GM19035 (cell line): Measurements from ENCODE around the gene DACH1.

Experiments
- ATAC-seq: cut with Tn5 transposase; IDR thresholded peaks from one replicate; pipeline ENCODE4 v1.9.1; 2021; ENCODE audit not compliant: unreplicated experiment

Gene DACH1

DNA sequence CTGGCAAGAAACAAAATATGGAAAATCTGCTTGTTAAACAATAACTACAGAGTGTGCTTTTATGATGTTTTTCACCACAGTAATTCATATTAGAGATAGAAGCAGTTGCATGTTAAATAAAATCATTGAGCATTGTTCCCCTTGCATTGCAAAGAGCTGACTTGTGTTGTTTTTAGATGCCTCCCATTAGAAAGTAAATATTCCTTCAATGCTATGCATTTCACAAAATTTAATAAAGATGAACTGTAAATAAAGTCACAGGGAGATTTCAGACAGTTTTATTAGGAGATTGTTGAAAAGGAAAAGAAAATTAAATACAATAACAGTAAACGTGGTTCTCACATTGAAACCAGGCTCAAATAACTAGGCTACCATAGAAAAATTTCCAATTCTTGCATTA is 429.3 kb downstream of the DACH1 start:
- ATAC-seq = no peak

DNA sequence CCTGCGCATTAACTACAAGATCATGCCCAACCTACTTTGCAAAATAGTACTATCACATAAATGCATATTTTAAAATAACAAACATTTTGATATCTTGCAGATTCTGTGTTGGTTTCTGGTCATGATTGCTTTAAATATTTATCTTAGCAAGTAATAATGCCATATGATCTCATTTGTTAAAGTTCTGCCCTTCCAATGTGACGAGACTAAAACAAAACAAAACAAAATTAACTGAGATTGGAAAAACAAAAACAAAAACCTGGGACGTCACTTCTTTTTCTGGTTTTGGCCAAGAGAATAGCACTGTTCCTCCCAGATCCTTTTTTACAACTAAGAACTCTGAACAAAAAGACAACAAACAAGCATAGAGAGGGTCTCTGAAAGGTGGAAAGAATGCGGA is 436.3 kb downstream of the DACH1 start:
- ATAC-seq = no peak

DNA sequence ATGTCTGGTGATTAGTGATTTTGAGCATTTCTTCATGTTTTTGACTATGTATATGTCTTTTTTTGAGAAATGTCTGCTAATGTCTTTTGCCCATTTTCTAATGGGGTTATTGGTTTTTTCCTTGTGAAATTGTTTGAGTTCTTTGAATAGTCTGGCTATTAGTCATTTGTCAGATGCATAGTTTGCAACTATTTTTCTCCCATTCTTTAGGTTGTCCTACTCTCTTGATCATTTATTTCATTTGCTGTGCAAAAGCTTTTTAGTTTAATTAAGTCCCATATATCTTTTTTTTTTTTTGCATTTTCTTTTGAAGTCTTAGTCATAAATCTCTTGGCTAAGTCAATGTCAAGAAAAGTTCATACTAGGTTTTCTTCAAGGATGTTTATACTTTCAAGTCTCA is 449.8 kb downstream of the DACH1 start:
- no peak for ATAC-seq

DNA sequence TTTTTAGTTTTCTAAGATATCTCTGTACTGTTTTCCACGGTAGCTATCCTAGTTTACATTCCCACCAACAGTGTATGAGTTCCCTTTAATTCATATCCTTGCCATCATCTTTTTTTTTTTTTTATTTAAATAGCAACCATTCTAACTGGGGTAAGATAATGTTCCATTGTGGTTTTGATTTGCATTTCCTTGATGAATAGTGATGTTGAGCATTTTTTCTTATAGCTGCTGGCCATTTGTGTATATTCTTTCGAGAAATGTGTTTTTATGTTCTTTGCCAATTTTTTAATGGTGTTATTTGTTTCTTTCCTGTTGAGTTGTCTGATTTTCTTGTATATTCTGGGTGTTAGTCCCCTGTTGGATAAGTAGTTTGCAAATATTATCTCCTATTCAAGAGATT is 454.8 kb downstream of the DACH1 start:
- ATAC-seq = no peak

DNA sequence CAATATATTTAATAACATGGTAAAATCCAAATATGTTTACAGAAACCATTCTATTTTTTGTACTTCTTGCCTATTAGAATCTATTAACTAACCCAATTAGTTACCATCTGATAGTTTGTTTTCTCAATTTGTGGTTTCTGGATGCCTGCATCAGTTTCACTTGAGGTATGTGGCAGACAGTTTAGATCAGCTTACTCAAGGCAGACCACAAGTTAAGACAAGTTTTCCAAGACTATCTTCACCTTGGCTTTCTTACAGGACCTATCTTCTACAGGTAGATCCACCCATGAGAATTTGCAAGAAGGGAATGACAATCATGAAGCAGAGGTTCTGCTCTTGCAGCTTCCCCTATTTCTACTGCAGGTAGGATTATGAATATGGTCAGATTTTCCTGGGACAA is 458.6 kb downstream of the DACH1 start:
- ATAC-seq = no peak

DNA sequence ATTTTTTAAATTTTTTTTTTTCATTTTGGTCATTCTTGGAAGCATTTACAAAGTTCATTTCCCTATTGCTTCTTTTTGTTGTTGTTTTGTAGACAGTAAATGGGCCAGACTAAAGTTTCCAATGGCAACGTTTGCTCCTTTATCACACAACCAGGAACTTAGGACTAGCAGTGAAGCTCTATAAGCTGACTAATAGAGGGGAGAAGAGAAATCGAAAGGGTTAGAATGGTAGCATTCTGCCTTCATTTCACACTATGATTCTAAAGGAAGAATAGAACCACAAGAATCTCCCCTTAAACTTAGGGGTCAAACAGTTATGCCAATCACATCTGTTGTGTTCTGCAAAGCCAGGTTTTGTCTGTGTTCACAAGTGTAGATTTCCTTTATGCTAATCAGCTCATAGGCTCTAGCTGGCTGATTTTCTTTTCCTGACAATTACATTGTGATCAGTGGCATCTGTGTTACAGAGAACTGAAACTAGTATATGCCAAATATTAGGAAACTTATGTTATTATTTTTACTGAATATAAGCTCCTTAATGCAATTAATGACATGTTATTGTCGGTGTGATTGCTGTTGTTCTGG is 467.3 kb downstream of the DACH1 start:
- no peak for ATAC-seq

DNA sequence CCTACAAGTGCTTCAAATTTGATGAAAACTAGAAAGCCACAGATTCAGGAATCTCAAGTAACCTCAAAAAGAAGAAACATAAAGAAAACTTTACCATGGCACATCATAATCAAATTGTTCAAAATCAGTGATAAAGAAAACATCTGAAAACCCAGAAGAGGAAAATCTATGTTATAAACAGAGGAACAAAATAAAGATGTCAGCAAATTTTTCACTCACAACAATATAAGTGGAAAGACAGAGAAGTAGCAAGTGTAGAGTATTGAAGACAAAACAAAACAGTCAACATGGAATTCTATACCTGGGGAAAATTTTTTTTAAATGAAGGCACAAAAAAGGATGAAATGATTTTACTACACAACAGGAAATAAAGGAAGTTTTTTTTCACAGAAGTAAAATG is 470.9 kb downstream of the DACH1 start:
- ATAC-seq = no peak

DNA sequence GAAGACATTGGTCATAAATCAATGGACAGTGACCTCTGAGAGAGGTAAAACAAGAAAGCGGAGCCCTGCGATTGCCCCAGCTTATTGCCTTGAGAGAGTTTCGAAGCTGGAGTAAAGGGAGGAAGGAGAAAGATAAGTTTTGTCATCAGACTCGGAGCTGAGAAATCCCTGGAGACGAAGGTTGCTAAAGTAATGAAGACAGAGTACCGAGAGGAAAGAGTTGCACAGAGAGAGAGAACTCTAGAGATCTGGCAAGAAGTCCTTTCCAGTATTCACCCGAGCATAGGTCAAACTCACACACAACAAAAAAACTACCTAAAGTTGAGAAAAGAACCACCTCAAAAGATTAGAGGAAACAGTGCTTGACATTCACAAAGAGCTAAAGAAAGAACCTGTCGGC is 472.0 kb downstream of the DACH1 start:
- ATAC-seq = no peak

DNA sequence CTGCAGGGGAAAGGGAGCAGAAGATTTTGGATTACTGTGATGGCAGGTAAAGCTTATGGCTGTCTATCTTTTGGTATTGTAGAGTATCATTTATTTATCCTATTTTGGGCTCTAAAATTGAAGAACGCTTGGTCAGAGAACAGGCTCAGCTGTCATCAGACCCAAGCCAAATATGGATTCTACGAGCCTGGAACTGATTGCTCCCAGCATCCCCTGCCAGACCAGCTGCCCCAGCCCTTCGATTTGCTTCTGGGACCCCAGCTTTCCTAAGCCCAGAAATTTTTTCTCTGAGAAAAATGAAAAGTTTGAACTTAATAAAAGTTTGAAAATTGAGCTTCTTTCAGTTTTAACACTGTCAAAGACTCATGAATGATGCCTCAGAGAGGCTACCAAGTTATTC is 472.8 kb downstream of the DACH1 start:
- no peak for ATAC-seq
